Measurements from ENCODE around the gene PIPOX. TPM values are rescaled to one million over a fixed set of nuclear protein-coding genes. Genes with fewer than 3 reads are reported as not detected.

PIPOX gene
- 1 to 10 TPM; 1.5 to 2.4 TPM for total RNA-seq

- DNase-seq: peak; percentile 13
- ChIA-PET CTCF (no interaction called here), POLR2A (no interaction called here)
- no peak within 1 kb of the TSS for H3K27ac Mint-ChIP-seq
- peaks cover 4% of the 10 kb centered on the region for H3K4me1 Mint-ChIP-seq (ENCODE audit: low read depth)
- H3K36me3 Mint-ChIP-seq: no peaks in the 10 kb centered on the region
- no peak within 1 kb of the TSS for H3K4me3 Mint-ChIP-seq
- intact Hi-C loops (cut with micrococcal nuclease): no loop called here
- H3K27me3 Mint-ChIP-seq: peaks cover 14% of the 10 kb centered on the region
- H3K9me3 Mint-ChIP-seq: no peaks in the 10 kb centered on the region
These were observed at the start of gene PIPOX for GRCh38 chr17:29042679-29043538. Gene PIPOX (plus strand): TSS chr17:29043141. CDS start chr17:29043226, 85 bp downstream.

- no peak overlapping the region for H3K4me3 Mint-ChIP-seq
- POLR2A ChIA-PET: no interaction called here
- no peaks in the 10 kb centered on the region for H3K9me3 Mint-ChIP-seq
- intact Hi-C loops (cut with micrococcal nuclease): no loop called here
- H3K27me3 Mint-ChIP-seq: peaks cover 13% of the 10 kb centered on the region
- H3K4me1 Mint-ChIP-seq (ENCODE audit: low read depth): no peaks in the 10 kb centered on the region
- DNase-seq: no peak
- H3K27ac Mint-ChIP-seq: no peak overlapping the region
- CTCF ChIA-PET: interaction anchor here (2.0 kb wide), 1 partner anchor 29 kb away, joined by 8 read pairs; no protein-coding TSS in a partner anchor
- H3K36me3 Mint-ChIP-seq: no peaks in the 10 kb centered on the region
These were observed 49.1 kb upstream of the PIPOX start for GRCh38 chr17:28993645-28994426.

GRCh38 chr17:28996554-28997096 is 46.3 kb upstream of the PIPOX start:
- H3K9me3 Mint-ChIP-seq: no peaks in the 10 kb centered on the region
- CTCF ChIA-PET: interaction anchor here (0.9 to 1.6 kb wide), 2 partner anchors 31 to 184 kb away, joined by 4 to 6 read pairs; partner anchors contain the start of gene MYO18A

GRCh38 chr17:28997806-28998205 is 45.1 kb upstream of the PIPOX start:
- DNase-seq: no peak
- no peak overlapping the region for H3K27ac Mint-ChIP-seq
- ChIA-PET CTCF (no interaction called here), POLR2A (no interaction called here)
- no peaks in the 10 kb centered on the region for H3K36me3 Mint-ChIP-seq
- H3K4me3 Mint-ChIP-seq: no peak overlapping the region
- no peaks in the 10 kb centered on the region for H3K9me3 Mint-ChIP-seq
- intact Hi-C loops (cut with micrococcal nuclease): no loop called here
- peaks cover 13% of the 10 kb centered on the region for H3K27me3 Mint-ChIP-seq
- H3K4me1 Mint-ChIP-seq (ENCODE audit: low read depth): no peaks in the 10 kb centered on the region

More at GRCh38 chr17:28996554-28997096, 46.3 kb upstream of the PIPOX start:
- H3K4me1 Mint-ChIP-seq (ENCODE audit: low read depth): no peaks in the 10 kb centered on the region
- intact Hi-C loops (cut with micrococcal nuclease): no loop called here
- no peak overlapping the region for H3K4me3 Mint-ChIP-seq
- H3K27me3 Mint-ChIP-seq: peaks cover 11% of the 10 kb centered on the region
- no peaks in the 10 kb centered on the region for H3K36me3 Mint-ChIP-seq
- no peak for DNase-seq
- POLR2A ChIA-PET: no interaction called here
- no peak overlapping the region for H3K27ac Mint-ChIP-seq

GRCh38 chr17:28999206-28999605 is 43.7 kb upstream of the PIPOX start:
- POLR2A ChIA-PET: no interaction called here
- no peaks in the 10 kb centered on the region for H3K4me1 Mint-ChIP-seq (ENCODE audit: low read depth)
- intact Hi-C loops (cut with micrococcal nuclease): no loop called here

GRCh38 chr17:29000973-29001372 is 42.0 kb upstream of the PIPOX start:
- no peak for DNase-seq
- POLR2A ChIA-PET: no interaction called here
- Mint-ChIP-seq H3K4me1 (ENCODE audit: low read depth) (no peaks in the 10 kb centered on the region), H3K36me3 (no peaks in the 10 kb centered on the region), H3K27me3 (peaks cover 31% of the 10 kb centered on the region), H3K27ac (no peak overlapping the region), H3K4me3 (no peak overlapping the region), H3K9me3 (no peaks in the 10 kb centered on the region)
- CTCF ChIA-PET: no interaction called here
- intact Hi-C loops (cut with micrococcal nuclease): no loop called here

More at GRCh38 chr17:28999206-28999605, 43.7 kb upstream of the PIPOX start:
- Mint-ChIP-seq H3K9me3 (no peaks in the 10 kb centered on the region), H3K4me3 (no peak overlapping the region), H3K27ac (no peak overlapping the region), H3K27me3 (peaks cover 21% of the 10 kb centered on the region), H3K36me3 (no peaks in the 10 kb centered on the region)
- CTCF ChIA-PET: no interaction called here
- DNase-seq: no peak

- Mint-ChIP-seq H3K36me3 (no peaks in the 10 kb centered on the region), H3K4me3 (no peak overlapping the region), H3K9me3 (no peaks in the 10 kb centered on the region), H3K27me3 (peaks cover 39% of the 10 kb centered on the region), H3K4me1 (ENCODE audit: low read depth) (peaks cover 3% of the 10 kb centered on the region), H3K27ac (no peak overlapping the region)
- CTCF ChIA-PET: no interaction called here
- POLR2A ChIA-PET: no interaction called here
- intact Hi-C loops (cut with micrococcal nuclease): no loop called here
- DNase-seq: no peak
These were observed 40.1 kb upstream of the PIPOX start for GRCh38 chr17:29002811-29003210.

- intact Hi-C loops (cut with micrococcal nuclease): no loop called here
- H3K36me3 Mint-ChIP-seq: no peaks in the 10 kb centered on the region
- no peak overlapping the region for H3K27ac Mint-ChIP-seq
- no peak for DNase-seq
- H3K27me3 Mint-ChIP-seq: peaks cover 38% of the 10 kb centered on the region
- POLR2A ChIA-PET: no interaction called here
- H3K4me1 Mint-ChIP-seq (ENCODE audit: low read depth): peaks cover 3% of the 10 kb centered on the region
- H3K9me3 Mint-ChIP-seq: no peaks in the 10 kb centered on the region
- no peak overlapping the region for H3K4me3 Mint-ChIP-seq
- CTCF ChIA-PET: no interaction called here
These were observed 39.7 kb upstream of the PIPOX start for GRCh38 chr17:29003289-29003688.

- no peaks in the 10 kb centered on the region for H3K36me3 Mint-ChIP-seq
- peaks cover 3% of the 10 kb centered on the region for H3K4me1 Mint-ChIP-seq (ENCODE audit: low read depth)
- CTCF ChIA-PET: interaction anchor here (0.6 kb wide), 1 partner anchor 15 kb away, joined by 3 read pairs; no protein-coding TSS in a partner anchor
- intact Hi-C loops (cut with micrococcal nuclease): no loop called here
- no peak overlapping the region for H3K27ac Mint-ChIP-seq
- peaks cover 43% of the 10 kb centered on the region for H3K27me3 Mint-ChIP-seq
- H3K4me3 Mint-ChIP-seq: no peak overlapping the region
- POLR2A ChIA-PET: no interaction called here
- no peak for DNase-seq
- H3K9me3 Mint-ChIP-seq: no peaks in the 10 kb centered on the region
These were observed 38.8 kb upstream of the PIPOX start for GRCh38 chr17:29004081-29004692.

- intact Hi-C loops (cut with micrococcal nuclease): no loop called here
These were observed 36.9 kb upstream of the PIPOX start, which contains the start of gene SEZ6 for GRCh38 chr17:29005936-29006511. Gene SEZ6 (minus strand): TSS chr17:29006033. CDS start chr17:29005869, 164 bp downstream.

GRCh38 chr17:29007456-29007855 is 35.5 kb upstream of the PIPOX start:
- Mint-ChIP-seq H3K4me3 (no peak overlapping the region), H3K4me1 (ENCODE audit: low read depth) (peaks cover 6% of the 10 kb centered on the region), H3K27me3 (peaks cover 53% of the 10 kb centered on the region), H3K36me3 (no peaks in the 10 kb centered on the region), H3K9me3 (no peaks in the 10 kb centered on the region), H3K27ac (no peak overlapping the region)
- ChIA-PET CTCF (interaction anchor here (1.1 kb wide), 1 partner anchor 110 kb away, joined by 3 read pairs; no protein-coding TSS in a partner anchor), POLR2A (no interaction called here)
- intact Hi-C loops (cut with micrococcal nuclease): no loop called here
- no peak for DNase-seq

More at GRCh38 chr17:29005936-29006511, 36.9 kb upstream of the PIPOX start, which contains the start of gene SEZ6:
- peak; percentile 80 for DNase-seq
- Mint-ChIP-seq H3K4me3 (no peak within 1 kb of the TSS), H3K27me3 (peaks cover 52% of the 10 kb centered on the region), H3K36me3 (no peaks in the 10 kb centered on the region), H3K4me1 (ENCODE audit: low read depth) (peaks cover 3% of the 10 kb centered on the region), H3K27ac (no peak within 1 kb of the TSS), H3K9me3 (no peaks in the 10 kb centered on the region)
- ChIA-PET CTCF (no interaction called here), POLR2A (no interaction called here)
